Mesodermal cell (in vitro differentiated cells): Measurements from ENCODE around the gene LDLRAD4.

Source experiments
- H3K27ac ChIP-seq: 2 replicates; pipeline ENCODE4 v1.7.0; 2013; ENCODE audit warnings: mild to moderate bottlenecking, low read depth, low read length, moderate library complexity; ENCODE audit not compliant: severe bottlenecking
- H3K36me3 ChIP-seq: 2 replicates; pipeline ENCODE4 v1.7.1; 2013; ENCODE audit warnings: mild to moderate bottlenecking, low read length, moderate library complexity; ENCODE audit not compliant: control insufficient read depth, insufficient read depth
- H3K4me1 ChIP-seq: one replicate; pipeline ENCODE4 v1.7.1; 2013; ENCODE audit warnings: mild to moderate bottlenecking, low read length; ENCODE audit not compliant: insufficient read depth, control insufficient read depth, poor library complexity, severe bottlenecking
- H3K4me3 ChIP-seq: 2 replicates; pipeline ENCODE4 v1.7.0; 2013; ENCODE audit warnings: low read length, control low read depth, mild to moderate bottlenecking; ENCODE audit not compliant: insufficient read depth, poor library complexity, severe bottlenecking; ENCODE audit errors: extremely low read depth
- H3K9me3 ChIP-seq: 2 replicates; pipeline ENCODE4 v1.7.1; 2013; ENCODE audit warnings: mild to moderate bottlenecking, low read length, moderate library complexity; ENCODE audit not compliant: control insufficient read depth
- WGBS, 2 experiments: methylation state at CpG; one replicate each; pipeline ENCODE4 v1.1.5; 2013; ENCODE audit warnings: missing lambda C conversion rate in 2 of 2; ENCODE audit not compliant: insufficient coverage in 2 of 2; 5-methylcytosine and 5-hydroxymethylcytosine counted together

LDLRAD4 gene

GRCh38 chr18:13577091-13577697 is 358.6 kb downstream of the LDLRAD4 start:
- 91 to 95% methylated on average over 6 to 10 of the region's 10 CpGs for WGBS, 2 experiments
- Histone ChIP-seq H3K4me1 (peaks cover 11% of the 10 kb centered on the region), H3K27ac (no peak overlapping the region), H3K36me3 (no peaks in the 10 kb centered on the region), H3K4me3 (no peak overlapping the region), H3K9me3 (no peaks in the 10 kb centered on the region)

- Histone ChIP-seq H3K9me3 (no peaks in the 10 kb centered on the region), H3K36me3 (no peaks in the 10 kb centered on the region), H3K27ac (no peak overlapping the region), H3K4me3 (no peak overlapping the region), H3K4me1 (peaks cover 11% of the 10 kb centered on the region)
- WGBS, 2 experiments, result 100% methylated on average over 2 of the region's 3 CpGs
Measured at GRCh38 chr18:13577781-13578180, 359.2 kb downstream of the LDLRAD4 start.

DNA sequence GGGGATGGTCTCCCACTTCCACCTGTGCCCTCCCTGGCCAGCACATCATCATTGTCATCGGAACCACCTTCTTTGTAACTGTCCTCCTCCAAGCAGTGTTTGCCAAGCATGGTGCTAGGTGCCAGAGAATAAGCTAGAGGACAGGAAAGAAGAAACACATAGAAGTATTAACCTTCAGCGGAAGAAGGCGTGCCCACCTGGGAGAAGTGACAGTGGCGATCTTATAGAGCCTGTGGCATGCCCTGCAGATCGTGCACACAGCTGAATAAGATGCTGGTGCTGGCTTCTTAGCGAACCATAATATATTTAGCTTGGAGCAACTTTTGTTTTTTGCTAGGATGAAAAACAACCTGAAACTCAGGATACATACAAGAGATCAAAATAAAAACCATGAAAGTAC is 359.8 kb downstream of the LDLRAD4 start:
- Histone ChIP-seq H3K27ac (no peak overlapping the region), H3K9me3 (no peaks in the 10 kb centered on the region), H3K36me3 (no peaks in the 10 kb centered on the region), H3K4me3 (no peak overlapping the region), H3K4me1 (peaks cover 11% of the 10 kb centered on the region)
- WGBS, 2 experiments, result 80 to 90% methylated on average over 4 of the region's 6 CpGs

DNA sequence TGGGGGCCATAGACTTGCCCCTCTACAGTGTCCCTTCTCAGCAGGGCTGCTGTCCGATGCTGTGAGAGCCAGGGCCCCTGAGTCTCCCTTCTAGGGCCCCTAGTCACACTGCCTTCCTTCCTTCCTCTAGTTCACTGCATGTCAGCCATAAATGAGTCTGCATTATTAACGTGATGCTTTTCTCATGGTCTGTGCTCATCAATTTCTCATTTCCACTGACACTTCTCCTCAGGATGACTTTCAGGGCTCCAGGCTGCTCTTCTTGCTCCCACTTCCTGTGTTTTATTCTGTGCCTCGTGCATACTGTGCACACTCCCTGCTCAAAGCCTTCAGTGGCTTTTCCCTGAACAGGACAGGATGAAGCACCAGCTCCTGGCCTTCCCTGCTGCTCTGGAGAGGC is 361.3 kb downstream of the LDLRAD4 start:
- H3K27ac ChIP-seq, result no peak overlapping the region
- H3K9me3 ChIP-seq, result no peaks in the 10 kb centered on the region
- no peak overlapping the region for H3K4me3 ChIP-seq
- peaks cover 11% of the 10 kb centered on the region for H3K4me1 ChIP-seq
- H3K36me3 ChIP-seq, result no peaks in the 10 kb centered on the region
- WGBS, 2 experiments, result 83 to 89% methylated on average over 3 of the region's 3 CpGs

GRCh38 chr18:13580351-13580750 is 361.8 kb downstream of the LDLRAD4 start:
- WGBS, 2 experiments, result 84 to 90% methylated on average over 4 to 7 of the region's 7 CpGs
- Histone ChIP-seq H3K9me3 (no peaks in the 10 kb centered on the region), H3K27ac (no peak overlapping the region), H3K36me3 (no peaks in the 10 kb centered on the region), H3K4me1 (peaks cover 11% of the 10 kb centered on the region), H3K4me3 (no peak overlapping the region)

DNA sequence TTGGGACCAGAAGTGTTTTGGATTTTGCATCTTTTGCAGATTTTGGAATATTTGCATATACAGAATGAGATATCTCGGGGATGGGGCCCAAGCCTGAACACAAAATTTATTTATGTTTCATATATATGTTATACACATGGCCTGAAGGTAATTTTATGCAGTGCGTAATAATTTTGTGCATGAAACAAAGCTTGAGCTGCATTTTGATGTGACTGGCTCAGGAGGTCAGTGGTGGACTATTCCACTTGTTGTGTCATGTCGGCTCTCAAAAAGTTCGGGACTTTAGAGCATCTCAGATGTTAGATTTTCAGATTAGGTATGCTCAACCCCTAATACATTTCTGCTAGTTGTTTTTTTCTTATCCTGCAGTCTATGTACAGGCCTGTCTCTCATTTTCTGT is 362.4 kb downstream of the LDLRAD4 start:
- Histone ChIP-seq H3K4me1 (peaks cover 11% of the 10 kb centered on the region), H3K9me3 (no peaks in the 10 kb centered on the region), H3K36me3 (no peaks in the 10 kb centered on the region), H3K27ac (no peak overlapping the region), H3K4me3 (no peak overlapping the region)
- WGBS, 2 experiments, result 84 to 100% methylated on average over 1 to 3 of the region's 4 CpGs

GRCh38 chr18:13581496-13582177 is 363.1 kb downstream of the LDLRAD4 start:
- Histone ChIP-seq H3K9me3 (no peaks in the 10 kb centered on the region), H3K36me3 (no peaks in the 10 kb centered on the region), H3K4me3 (no peak overlapping the region), H3K4me1 (peaks cover 11% of the 10 kb centered on the region), H3K27ac (no peak overlapping the region)
- WGBS, 2 experiments, result 100% methylated on average over 1 to 2 of the region's 5 CpGs

- Histone ChIP-seq H3K4me1 (peaks cover 7% of the 10 kb centered on the region), H3K9me3 (no peaks in the 10 kb centered on the region), H3K4me3 (no peak overlapping the region), H3K36me3 (no peaks in the 10 kb centered on the region), H3K27ac (no peak overlapping the region)
- WGBS, 2 experiments, result 90% methylated on average over 9 of the region's 9 CpGs
Measured at GRCh38 chr18:13582178-13582670, 363.7 kb downstream of the LDLRAD4 start.

- Histone ChIP-seq H3K9me3 (no peaks in the 10 kb centered on the region), H3K4me1 (peaks cover 2% of the 10 kb centered on the region), H3K4me3 (no peak overlapping the region), H3K36me3 (no peaks in the 10 kb centered on the region), H3K27ac (no peak overlapping the region)
- WGBS, 2 experiments, result 92% methylated on average over 23 to 24 of the region's 27 CpGs
Measured at GRCh38 chr18:13583576-13584550, 365.3 kb downstream of the LDLRAD4 start.

DNA sequence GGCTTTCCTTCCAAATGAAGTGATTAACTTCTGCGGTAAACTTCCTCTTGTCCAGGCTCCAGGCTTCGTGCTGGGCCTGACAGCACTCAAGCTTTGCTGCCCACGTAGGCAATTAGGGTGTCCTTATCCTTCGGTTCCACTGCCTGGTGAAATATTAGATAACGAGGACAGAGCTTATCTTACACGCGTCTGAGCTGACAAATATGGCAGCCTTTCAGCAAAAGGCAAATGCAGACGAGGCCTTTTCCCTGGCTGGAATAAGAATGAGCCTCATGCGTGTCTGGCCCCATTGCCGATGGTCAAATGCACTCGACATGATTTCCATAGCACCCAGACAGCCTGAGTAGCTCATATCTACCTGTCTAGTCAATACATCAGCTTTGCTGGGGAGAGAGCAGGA is 366.3 kb downstream of the LDLRAD4 start:
- H3K27ac ChIP-seq, result no peak overlapping the region
- H3K4me3 ChIP-seq, result no peak overlapping the region
- no peaks in the 10 kb centered on the region for H3K9me3 ChIP-seq
- WGBS, 2 experiments, result 83% methylated on average over 10 to 11 of the region's 11 CpGs
- H3K36me3 ChIP-seq, result no peaks in the 10 kb centered on the region
- peaks cover 2% of the 10 kb centered on the region for H3K4me1 ChIP-seq
